ENCODE results near the gene TJP3.

The TJP3 gene

DNA sequence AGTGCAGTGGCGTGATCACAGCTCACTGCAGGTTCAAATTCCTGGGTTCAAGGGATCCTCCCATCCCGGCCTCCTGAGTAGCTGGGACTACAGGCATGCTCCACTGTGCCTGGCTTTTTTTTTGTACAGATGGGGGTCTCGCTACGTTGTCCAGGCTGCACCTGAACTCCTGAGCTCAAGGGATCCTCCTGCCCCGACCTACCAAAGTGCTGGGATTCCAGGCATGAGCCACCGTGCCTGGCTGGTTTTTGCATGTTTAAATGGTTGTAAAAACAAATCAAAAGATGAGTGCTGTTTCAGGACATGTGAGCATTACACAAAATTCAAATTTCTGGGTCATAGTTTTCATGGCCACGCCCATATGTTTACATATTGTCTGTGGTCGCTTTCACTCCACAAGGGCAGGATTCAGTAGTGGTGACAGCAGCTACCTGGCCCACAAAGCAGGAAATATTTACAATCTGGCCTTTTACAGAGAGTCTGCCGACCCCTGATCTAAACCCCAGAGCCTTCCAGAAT, 72.7 kb downstream of the TJP3 start:
- Mint-ChIP-seq H3K9me3 (peaks cover 10% of the 10 kb centered on the region), H3K27me3 (no peaks in the 10 kb centered on the region), H3K27ac (no peak overlapping the region), H3K4me3 (no peak overlapping the region), H3K36me3 (ENCODE audit: low read depth) (peaks cover 33% of the 10 kb centered on the region), H3K4me1 (ENCODE audit: low read depth) (peaks cover 7% of the 10 kb centered on the region)

DNA sequence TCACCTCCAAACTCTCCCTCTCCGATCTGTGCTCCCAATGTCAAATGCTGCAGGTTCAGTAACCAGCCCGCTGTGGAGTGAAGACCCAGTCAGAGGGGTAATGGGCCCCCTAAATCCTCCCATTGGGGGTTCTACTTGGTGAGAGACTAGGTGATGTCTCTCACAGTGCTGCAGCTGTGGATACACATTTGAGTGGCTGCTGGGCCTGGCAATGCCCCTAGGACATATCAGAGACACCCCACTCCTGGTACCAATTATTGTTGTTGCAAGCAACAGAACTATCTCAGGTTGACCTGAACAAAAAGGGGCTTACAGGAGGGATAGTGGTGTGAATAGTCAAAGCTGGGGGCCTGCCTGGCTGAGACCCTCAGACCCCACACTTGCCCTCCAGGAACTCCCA, 73.4 kb downstream of the TJP3 start:
- Mint-ChIP-seq H3K36me3 (ENCODE audit: low read depth) (peaks cover 33% of the 10 kb centered on the region), H3K27ac (no peak overlapping the region), H3K4me3 (no peak overlapping the region), H3K4me1 (ENCODE audit: low read depth) (peaks cover 9% of the 10 kb centered on the region), H3K9me3 (peaks cover 10% of the 10 kb centered on the region), H3K27me3 (no peaks in the 10 kb centered on the region)

DNA sequence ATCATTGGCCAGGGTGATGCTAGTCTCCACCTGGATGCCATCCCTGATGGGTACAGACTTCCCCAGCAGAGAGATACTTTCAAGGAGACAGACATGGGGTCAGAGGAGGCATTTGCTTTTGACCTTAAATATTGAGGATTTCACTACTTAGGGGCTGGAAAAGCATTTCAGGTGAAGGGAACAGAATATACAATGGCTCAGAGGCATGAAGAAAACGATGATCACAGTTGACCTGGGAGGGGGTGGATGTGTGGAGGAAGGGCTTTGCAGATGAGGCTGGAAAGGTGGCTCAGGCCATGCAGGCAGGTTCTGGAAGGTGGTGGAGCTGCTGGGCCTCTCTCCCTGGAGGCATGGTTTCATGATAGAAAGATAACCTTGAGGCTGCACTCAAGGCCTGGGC, 74.1 kb downstream of the TJP3 start:
- Mint-ChIP-seq H3K4me3 (no peak overlapping the region), H3K4me1 (ENCODE audit: low read depth) (peaks cover 13% of the 10 kb centered on the region)

DNA sequence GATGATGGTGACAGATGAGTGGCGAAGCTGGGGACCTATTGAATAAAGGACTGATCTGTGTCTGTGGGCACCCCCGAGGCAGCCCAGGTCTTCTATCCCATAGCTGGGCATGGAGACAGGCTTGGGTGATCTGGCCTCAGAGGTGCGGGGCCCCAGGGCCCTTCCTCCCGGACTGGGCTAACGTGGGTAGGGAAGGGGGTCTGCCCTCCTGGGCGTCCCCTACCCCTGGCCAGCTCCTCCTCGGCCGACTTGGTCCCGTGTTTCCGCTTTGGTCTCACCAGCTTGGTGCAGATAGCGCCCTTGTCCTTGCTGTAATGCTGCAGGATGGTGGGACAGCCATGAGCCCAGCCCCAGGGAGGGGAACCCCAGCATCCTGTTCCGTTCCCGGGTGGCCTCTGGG, 74.7 kb downstream of the TJP3 start:
- Mint-ChIP-seq H3K9me3 (peaks cover 10% of the 10 kb centered on the region), H3K36me3 (ENCODE audit: low read depth) (peaks cover 33% of the 10 kb centered on the region), H3K27ac (no peak overlapping the region), H3K4me1 (ENCODE audit: low read depth) (peaks cover 13% of the 10 kb centered on the region), H3K4me3 (no peak overlapping the region), H3K27me3 (no peaks in the 10 kb centered on the region)

More for the DNA sequence above, 74.1 kb downstream of the TJP3 start:
- H3K9me3 Mint-ChIP-seq = peaks cover 10% of the 10 kb centered on the region
- H3K27ac Mint-ChIP-seq = no peak overlapping the region
- H3K36me3 Mint-ChIP-seq (ENCODE audit: low read depth) = peaks cover 33% of the 10 kb centered on the region
- no peaks in the 10 kb centered on the region for H3K27me3 Mint-ChIP-seq

DNA sequence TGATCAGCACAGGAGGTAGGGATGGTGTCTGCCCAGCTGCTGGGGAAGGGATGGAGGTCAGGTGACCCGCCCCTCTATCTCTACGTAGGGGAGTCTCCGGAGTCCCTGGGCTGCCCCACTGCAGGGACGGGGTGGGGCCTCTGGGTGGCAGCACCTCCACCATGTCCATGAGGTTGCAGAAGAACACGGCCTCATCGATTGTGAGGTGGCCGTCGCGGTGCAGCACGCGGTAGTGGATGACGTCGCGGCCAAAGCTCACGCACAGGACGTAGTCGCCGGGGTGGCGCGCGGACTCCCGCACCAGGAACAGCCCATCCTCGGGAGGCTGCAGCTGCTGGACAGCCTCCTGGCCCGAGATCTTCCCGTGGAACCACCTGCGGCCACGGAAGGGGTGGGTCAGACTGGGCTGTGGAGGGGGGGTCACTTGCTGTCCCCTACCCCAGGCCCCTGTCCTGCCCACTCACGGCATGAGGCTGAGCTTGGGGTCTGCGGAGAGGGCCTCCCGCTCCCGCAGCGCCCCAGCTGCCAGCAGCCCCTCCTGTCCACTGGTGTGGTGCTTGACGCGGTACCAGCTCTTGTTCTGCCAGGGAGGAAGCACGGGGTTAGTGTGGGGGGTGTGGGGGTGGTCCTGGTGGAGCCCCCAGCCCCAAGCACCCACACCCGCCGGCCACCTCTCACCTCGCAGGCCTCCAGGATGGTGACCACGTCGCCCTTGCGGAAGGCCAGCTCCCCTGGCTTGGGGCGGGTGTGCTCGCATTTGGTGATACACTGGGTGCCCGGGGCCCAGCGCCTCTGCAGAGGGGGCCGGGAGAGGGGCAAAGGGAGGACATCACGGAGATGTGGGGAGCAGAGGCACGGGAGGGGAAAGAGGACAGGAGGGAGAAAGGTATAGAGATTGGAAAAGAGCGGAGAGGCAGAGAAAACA, 75.7 kb downstream of the TJP3 start:
- peaks cover 16% of the 10 kb centered on the region for H3K4me1 Mint-ChIP-seq (ENCODE audit: low read depth)
- H3K4me3 Mint-ChIP-seq = peak overlapping the region; percentile 84
- no peaks in the 10 kb centered on the region for H3K27me3 Mint-ChIP-seq
- H3K36me3 Mint-ChIP-seq (ENCODE audit: low read depth) = peaks cover 29% of the 10 kb centered on the region
- H3K27ac Mint-ChIP-seq = no peak overlapping the region
- H3K9me3 Mint-ChIP-seq = peaks cover 10% of the 10 kb centered on the region

DNA sequence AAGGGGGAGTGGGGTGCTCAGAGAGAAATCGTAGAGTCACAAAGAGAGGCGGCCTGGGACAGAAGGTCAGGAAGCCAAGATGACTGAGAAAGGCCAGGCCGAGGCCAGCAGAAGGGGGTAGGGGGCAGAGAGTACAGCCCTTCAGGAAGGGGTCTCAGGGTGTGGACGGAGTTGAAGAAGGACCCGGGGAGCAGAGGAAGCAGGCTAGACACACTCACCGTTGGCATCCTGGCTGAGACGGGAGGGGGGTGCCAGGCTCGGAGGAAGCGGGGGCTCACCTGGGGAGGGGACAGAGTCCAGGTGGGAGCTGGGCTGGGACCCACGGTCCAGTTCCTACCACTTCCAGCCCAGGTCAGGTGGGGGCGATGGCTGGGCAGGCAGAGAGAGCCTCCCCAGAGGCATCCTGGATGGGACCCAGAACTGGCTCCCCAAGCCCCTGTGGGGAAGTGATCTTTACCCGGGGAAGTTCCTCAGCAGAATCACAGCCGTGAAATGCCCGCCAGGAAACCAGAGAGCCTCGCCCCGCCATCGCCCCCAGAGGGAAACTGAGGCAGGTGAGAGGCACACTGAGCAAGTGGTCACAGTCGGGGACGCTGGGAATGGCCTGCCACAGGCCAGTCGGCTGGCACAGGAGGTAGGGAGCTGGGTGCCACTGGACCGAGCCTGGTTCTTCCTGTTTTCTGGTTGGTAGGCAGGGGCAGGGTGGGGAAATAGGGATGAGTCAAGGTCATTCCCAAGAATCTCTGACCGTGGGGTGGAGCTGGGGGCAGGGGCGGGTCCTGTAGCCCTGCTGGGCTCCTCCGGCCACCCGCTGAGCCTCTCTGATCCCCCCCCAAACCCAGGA, 76.6 kb downstream of the TJP3 start:
- Mint-ChIP-seq H3K27me3 (no peaks in the 10 kb centered on the region), H3K9me3 (peaks cover 10% of the 10 kb centered on the region), H3K4me1 (ENCODE audit: low read depth) (peaks cover 21% of the 10 kb centered on the region), H3K36me3 (ENCODE audit: low read depth) (peaks cover 29% of the 10 kb centered on the region), H3K27ac (peak overlapping the region; percentile 76), H3K4me3 (peak overlapping the region; percentile 84)

DNA sequence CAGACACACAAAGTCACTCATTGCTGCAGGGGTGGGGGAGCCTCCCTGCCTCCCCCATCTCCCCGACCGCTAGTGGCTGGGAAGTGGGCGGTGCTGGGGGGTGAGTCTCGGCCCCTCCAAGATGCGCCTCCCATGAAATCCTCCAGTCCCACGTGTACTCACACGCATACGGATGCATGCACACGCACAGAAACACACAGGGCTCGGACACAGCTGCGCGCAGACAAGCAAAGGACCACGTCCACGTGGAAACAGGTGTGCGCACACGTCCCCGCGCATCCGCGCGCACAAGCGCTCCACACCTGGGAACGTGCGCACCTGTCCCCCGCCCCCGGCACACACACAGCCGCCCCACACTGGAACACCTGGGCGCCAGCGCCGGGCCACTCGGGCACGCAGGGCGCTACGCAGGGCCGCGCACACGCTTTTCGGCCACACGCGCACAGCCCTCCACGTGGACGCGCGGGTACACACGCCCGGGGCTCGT, 77.3 kb downstream of the TJP3 start:
- peak overlapping the region; percentile 80 for H3K27ac Mint-ChIP-seq
- peaks cover 21% of the 10 kb centered on the region for H3K4me1 Mint-ChIP-seq (ENCODE audit: low read depth)
- peak overlapping the region; percentile 84 for H3K4me3 Mint-ChIP-seq
- H3K27me3 Mint-ChIP-seq = no peaks in the 10 kb centered on the region
- H3K9me3 Mint-ChIP-seq = peaks cover 10% of the 10 kb centered on the region
- peaks cover 29% of the 10 kb centered on the region for H3K36me3 Mint-ChIP-seq (ENCODE audit: low read depth)

DNA sequence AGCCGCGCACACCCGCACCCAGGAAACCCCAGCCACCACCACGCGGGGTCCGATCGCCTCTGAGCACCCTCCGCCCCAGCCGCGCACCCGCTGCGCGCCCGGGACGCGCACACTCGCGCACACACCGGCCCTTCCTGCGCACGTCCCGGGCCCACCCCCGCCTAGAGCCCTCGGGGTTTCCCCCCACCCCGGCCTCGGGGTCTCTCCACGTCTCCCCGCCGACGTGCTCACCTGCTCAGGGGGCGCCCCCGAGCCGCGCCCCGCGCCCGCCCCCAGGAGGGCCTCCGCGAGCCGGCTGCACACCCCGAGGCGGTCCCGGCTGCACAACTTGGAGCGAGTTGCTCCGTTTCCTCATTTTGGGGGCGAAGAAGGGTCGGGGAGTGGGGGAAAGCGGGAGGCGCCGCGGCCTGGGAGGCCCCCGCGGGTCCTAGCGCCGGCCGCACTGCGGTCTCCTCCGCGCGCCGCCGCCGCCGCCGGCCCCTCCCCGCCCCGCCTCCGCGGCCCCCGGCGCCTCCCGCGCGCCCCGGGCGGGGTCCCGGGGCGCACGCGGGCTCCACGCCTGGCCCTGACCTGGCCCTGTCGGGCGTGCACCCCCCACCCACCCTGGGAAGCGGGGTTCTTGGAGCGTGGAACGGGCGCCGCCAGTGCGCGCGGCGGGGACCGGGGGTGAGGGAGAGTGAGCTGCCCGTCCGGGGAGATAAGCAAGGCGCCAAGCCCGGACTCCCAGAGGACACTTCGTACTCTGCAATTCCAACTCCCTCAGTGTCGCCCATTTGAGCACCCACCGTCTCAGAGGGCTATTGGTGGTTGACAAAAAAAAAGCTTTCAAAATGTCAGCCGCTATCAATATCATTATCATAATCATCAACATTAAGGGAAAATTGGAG, 78.0 kb downstream of the TJP3 start, which contains the start of gene MATK:
MATK (minus strand) TSS at position 444 of the 887 bp plus-strand sequence. CDS start 1,246 bp downstream, outside the sequence.
- H3K4me1 Mint-ChIP-seq (ENCODE audit: low read depth) = peaks cover 21% of the 10 kb centered on the region
- peaks cover 24% of the 10 kb centered on the region for H3K36me3 Mint-ChIP-seq (ENCODE audit: low read depth)
- H3K27ac Mint-ChIP-seq = peak within 1 kb of the TSS; percentile 80
- H3K27me3 Mint-ChIP-seq = no peaks in the 10 kb centered on the region
- H3K4me3 Mint-ChIP-seq = peak within 1 kb of the TSS; percentile 84
- peaks cover 10% of the 10 kb centered on the region for H3K9me3 Mint-ChIP-seq

DNA sequence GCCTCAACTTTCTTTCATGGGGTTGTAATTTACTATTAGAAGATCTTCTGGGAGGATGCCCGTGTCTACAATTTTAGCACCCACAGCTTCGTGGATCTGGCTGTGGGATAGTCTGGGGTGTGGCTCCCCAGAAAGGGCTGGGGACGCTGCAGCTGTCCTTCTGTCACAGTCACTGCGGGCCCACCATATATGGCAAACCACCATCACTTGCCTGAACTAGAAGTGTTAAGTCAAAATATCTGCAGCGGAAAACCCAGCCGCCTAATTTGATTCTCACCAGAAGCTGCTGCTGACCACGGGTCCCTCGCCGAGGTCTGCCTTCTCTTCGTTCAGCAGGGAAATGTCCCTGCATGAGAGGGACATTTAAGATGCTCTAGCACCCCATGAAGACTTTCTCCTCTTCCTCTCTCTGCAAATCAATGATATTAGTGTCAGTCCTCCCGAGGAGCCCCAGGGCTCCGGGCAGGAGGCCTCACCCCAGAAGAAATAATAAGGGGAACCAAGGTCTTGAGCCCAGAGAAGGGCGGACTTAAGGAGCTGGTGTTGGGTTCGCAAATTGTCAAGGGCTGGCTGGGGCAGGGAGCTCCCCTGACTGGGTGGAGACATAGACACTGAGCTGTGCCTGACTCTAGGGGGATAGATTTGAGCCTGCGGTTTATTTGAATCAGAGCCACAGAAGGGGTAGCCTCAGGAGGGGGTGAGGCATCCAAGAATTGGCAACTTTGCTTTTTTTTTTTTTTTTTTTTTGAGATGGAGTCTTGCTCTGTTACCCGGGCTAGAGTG, 81.0 kb downstream of the TJP3 start:
- no peaks in the 10 kb centered on the region for H3K27me3 Mint-ChIP-seq
- no peaks in the 10 kb centered on the region for H3K36me3 Mint-ChIP-seq (ENCODE audit: low read depth)
- peak overlapping the region; percentile 56 for H3K27ac Mint-ChIP-seq
- no peaks in the 10 kb centered on the region for H3K9me3 Mint-ChIP-seq
- H3K4me1 Mint-ChIP-seq (ENCODE audit: low read depth) = peaks cover 21% of the 10 kb centered on the region
- no peak overlapping the region for H3K4me3 Mint-ChIP-seq

DNA sequence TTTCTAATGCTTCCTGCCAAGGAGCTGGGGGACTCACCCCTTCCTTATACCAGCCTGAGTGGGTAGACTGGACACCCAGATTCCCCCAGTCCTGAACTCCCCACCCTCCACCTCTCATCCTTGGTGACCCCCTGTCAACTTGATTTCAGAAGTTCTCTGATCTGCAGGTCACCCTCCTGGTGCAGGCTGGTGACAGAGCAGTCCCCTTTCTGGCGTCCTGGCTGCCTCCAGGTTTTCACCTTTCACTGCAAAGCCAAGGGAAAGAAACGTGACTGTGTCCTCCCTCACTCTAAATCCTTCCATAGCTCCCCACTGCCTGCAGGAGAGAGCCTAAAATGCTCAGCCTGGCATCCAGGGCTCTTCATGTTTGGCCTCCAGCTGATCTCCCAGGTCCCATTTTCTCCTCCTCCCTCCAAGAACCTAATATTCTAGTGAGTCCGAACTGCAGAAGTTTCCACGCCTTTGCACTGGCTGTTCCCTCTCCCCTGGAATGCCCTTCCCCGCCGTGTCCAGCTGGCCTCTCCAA, 82.1 kb downstream of the TJP3 start:
- Mint-ChIP-seq H3K36me3 (ENCODE audit: low read depth) (no peaks in the 10 kb centered on the region), H3K4me3 (no peak overlapping the region), H3K27me3 (no peaks in the 10 kb centered on the region), H3K27ac (no peak overlapping the region), H3K9me3 (no peaks in the 10 kb centered on the region), H3K4me1 (ENCODE audit: low read depth) (peaks cover 15% of the 10 kb centered on the region)

DNA sequence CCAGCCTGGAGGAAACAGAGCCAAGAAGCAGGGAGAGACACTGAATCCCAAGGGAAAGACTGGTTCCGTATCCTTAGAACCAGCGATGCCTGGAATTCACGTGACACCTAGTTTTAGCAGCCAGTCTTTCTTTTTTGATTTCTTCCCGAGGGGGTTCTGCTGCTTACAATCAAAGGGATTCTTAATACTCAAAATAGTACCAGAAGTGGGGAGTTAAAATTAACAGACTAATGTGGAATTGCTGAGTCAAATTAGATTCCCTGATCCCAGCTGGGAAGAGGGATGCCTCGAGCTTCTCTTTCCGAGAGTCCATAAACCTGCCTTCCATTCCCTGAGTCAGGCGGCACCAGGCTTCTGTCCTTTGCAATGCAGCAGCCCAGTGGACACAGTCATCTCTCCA, 82.8 kb downstream of the TJP3 start:
- Mint-ChIP-seq H3K4me3 (no peak overlapping the region), H3K27me3 (no peaks in the 10 kb centered on the region), H3K27ac (no peak overlapping the region), H3K36me3 (ENCODE audit: low read depth) (no peaks in the 10 kb centered on the region), H3K4me1 (ENCODE audit: low read depth) (peaks cover 15% of the 10 kb centered on the region), H3K9me3 (no peaks in the 10 kb centered on the region)

DNA sequence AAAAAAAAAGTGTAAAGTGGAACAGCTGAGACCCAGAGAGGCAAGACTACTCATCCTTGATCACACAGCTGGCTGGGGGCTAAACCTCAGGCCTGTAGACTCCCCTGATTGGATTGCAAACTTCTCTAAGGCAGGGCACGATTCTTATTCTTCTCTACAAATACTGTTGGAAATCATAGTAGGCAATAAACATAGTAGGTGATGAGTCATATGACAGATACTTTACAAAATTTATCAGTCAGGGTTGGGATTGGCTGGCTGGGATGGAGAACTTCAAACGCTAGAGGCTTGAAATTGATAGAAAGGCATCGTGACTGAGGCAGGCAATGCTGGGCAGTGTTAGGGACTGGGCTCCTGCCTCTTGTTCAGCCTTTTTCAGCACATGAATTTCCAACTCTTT, 83.9 kb downstream of the TJP3 start:
- H3K36me3 Mint-ChIP-seq (ENCODE audit: low read depth) = peaks cover 5% of the 10 kb centered on the region
- no peak overlapping the region for H3K4me3 Mint-ChIP-seq
- H3K27ac Mint-ChIP-seq = no peak overlapping the region
- H3K4me1 Mint-ChIP-seq (ENCODE audit: low read depth) = peaks cover 12% of the 10 kb centered on the region
- peaks cover 6% of the 10 kb centered on the region for H3K9me3 Mint-ChIP-seq
- no peaks in the 10 kb centered on the region for H3K27me3 Mint-ChIP-seq

DNA sequence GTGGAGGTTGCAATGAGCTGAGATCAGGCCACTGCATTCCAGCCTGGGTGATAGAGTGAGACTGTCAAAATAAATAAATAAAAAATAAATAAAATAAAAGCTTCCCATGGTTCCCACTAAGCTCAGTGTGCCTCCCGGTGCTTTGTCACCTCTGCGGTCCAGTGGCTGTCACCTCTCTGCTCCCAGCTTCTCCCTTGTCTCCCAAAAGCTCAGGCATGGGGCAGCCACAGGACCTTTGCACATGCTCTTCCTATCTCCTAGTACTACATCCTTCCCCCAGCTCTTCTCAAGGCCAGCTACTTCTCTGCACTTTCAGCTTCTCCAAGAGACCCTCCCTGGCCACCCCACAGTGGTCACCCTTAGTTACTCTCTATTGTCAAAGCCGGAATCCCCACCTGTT, 85.6 kb downstream of the TJP3 start:
- Mint-ChIP-seq H3K4me1 (ENCODE audit: low read depth) (peaks cover 17% of the 10 kb centered on the region), H3K27me3 (no peaks in the 10 kb centered on the region), H3K36me3 (ENCODE audit: low read depth) (peaks cover 5% of the 10 kb centered on the region), H3K27ac (no peak overlapping the region), H3K9me3 (peaks cover 6% of the 10 kb centered on the region), H3K4me3 (no peak overlapping the region)

Data from stimulated activated naive CD8-positive, alpha-beta T cell treated with anti-CD3 and anti-CD28 coated beads, Interleukin-15, Interleukin-2, amounts not matched to agents 100 ng/mL and 50 ng/mL, for 24 hours (primary cell).